Uterus (tissue), 2 donors: ENCODE measurements around the gene SPTB.

Experiments used
- CTCF ChIP-seq, 4 experiments: fragments of 200-600 bp in 2 of 4; fragments of 450-650 bp in 2 of 4; sonication (generic) in 2 of 4; IDR thresholded peaks; one replicate each; pipeline ENCODE4 v1.5.1; 2016 to 2019; ENCODE audit warnings: antibody characterized with exemption in 4 of 4, mild to moderate bottlenecking in 2 of 4, moderate library complexity in 1 of 4
- POLR2A ChIP-seq, 2 donors: fragments of 450-650 bp; IDR thresholded peaks; one replicate each; pipeline ENCODE4 v1.6.1; 2016; ENCODE audit warnings: antibody characterized with exemption in 2 of 2, mild to moderate bottlenecking in 1 of 2, moderate library complexity in 1 of 2

- TF ChIP-seq POLR2A (IDR thresholded peaks at IDR 0.05) = peak; percentile 22 to 72
- TF ChIP-seq CTCF (IDR thresholded peaks at IDR 0.05) = no peak
These were observed 175.5 kb downstream of the SPTB start, which contains the start of gene PLEKHG3 for GRCh38 chr14:64704143-64704742.
